Cerebellar cortex (tissue), 1 donor: Measurements from ENCODE around the gene EMX2.
"Not testable (repeated sequence)": the region's sequence is repeated elsewhere in the genome, so short reads cannot be mapped to it uniquely, and the experiment has no call there.

Source experiments
- DNase-seq: peaks from one replicate; pipeline ENCODE4 v3.0.0-alpha.2; 2015; ENCODE audit warnings: low spot score

EMX2 gene

GRCh38 chr10:117560942-117561341 is 18.4 kb downstream of the EMX2 start:
- no peak for DNase-seq

- DNase-seq: no peak
These were observed 19.7 kb downstream of the EMX2 start for GRCh38 chr10:117562220-117562619.

GRCh38 chr10:117562896-117563737 is 20.6 kb downstream of the EMX2 start:
- DNase-seq: no peak

- no peak for DNase-seq
These were observed 21.2 kb downstream of the EMX2 start for GRCh38 chr10:117563780-117564179.

GRCh38 chr10:117565068-117565467 is 22.5 kb downstream of the EMX2 start:
- no peak for DNase-seq

GRCh38 chr10:117568334-117568733 is 25.8 kb downstream of the EMX2 start:
- DNase-seq: no peak

- DNase-seq: no peak
These were observed 27.3 kb downstream of the EMX2 start for GRCh38 chr10:117569610-117570390.

- DNase-seq: no peak
These were observed 28.3 kb downstream of the EMX2 start for GRCh38 chr10:117570880-117571279.

GRCh38 chr10:117574498-117575146 is 32.1 kb downstream of the EMX2 start:
- no peak for DNase-seq

- no peak for DNase-seq
These were observed 35.9 kb downstream of the EMX2 start for GRCh38 chr10:117578490-117578889.

- DNase-seq: no peak
These were observed 36.5 kb downstream of the EMX2 start for GRCh38 chr10:117578999-117579590.

GRCh38 chr10:117581961-117582360 is 39.4 kb downstream of the EMX2 start:
- DNase-seq: no peak

- not testable (repeated sequence) for DNase-seq
These were observed 42.3 kb downstream of the EMX2 start for GRCh38 chr10:117584831-117585230.

GRCh38 chr10:117587036-117587435 is 44.5 kb downstream of the EMX2 start:
- no peak for DNase-seq

GRCh38 chr10:117590101-117590875 is 47.7 kb downstream of the EMX2 start:
- no peak for DNase-seq

- DNase-seq: no peak
These were observed 48.5 kb downstream of the EMX2 start for GRCh38 chr10:117591043-117591442.

GRCh38 chr10:117594722-117595121 is 52.2 kb downstream of the EMX2 start:
- no peak for DNase-seq

- no peak for DNase-seq
These were observed 54.2 kb downstream of the EMX2 start for GRCh38 chr10:117596706-117597105.

- no peak for DNase-seq
These were observed 54.7 kb downstream of the EMX2 start for GRCh38 chr10:117597216-117597615.
